CD4-positive, alpha-beta memory T cell (primary cell): ENCODE measurements around the gene PRELID2. TPM values are rescaled to one million over a fixed set of nuclear protein-coding genes. Genes with fewer than 3 reads are reported as not detected.

Experiments used
- CTCF ChIA-PET: fragments of 350-600 bp; sonication (Branson Sonifier 250); formaldehyde crosslinking; loops from one replicate; lab custom pipeline; 2021; ENCODE audit warnings: inconsistent platforms; ENCODE audit not compliant: partially characterized antibody; lab: Charles Lee
- POLR2A ChIA-PET: fragments of 350-600 bp; sonication (Branson Sonifier 250); formaldehyde crosslinking; loops from one replicate; lab custom pipeline; 2021; ENCODE audit not compliant: partially characterized antibody; lab: Charles Lee
- DNase-seq, 5 donors: peaks; one replicate each; pipeline versions ENCODE4 v3.0.0 to v3.0.0-alpha.2; 2020 to 2022; ENCODE audit warnings: mixed read lengths in 1 of 5
- H3K27ac ChIP-seq: one replicate; pipeline ENCODE4 v1.7.0; 2013; ENCODE audit warnings: low read depth, low read length
- H3K27me3 ChIP-seq: 2 replicates; pipeline ENCODE4 v1.7.0; 2013; ENCODE audit warnings: mild to moderate bottlenecking, low read length, moderate library complexity; ENCODE audit not compliant: insufficient read depth
- H3K36me3 ChIP-seq: 2 replicates; pipeline ENCODE4 v1.7.0; 2013; ENCODE audit warnings: mild to moderate bottlenecking, low read length, moderate library complexity; ENCODE audit not compliant: insufficient read depth
- H3K4me1 ChIP-seq: 2 replicates; pipeline ENCODE4 v1.7.0; 2013; ENCODE audit warnings: mild to moderate bottlenecking, low read length, moderate library complexity; ENCODE audit not compliant: insufficient read depth
- H3K4me3 ChIP-seq, 2 donors: one replicate each; pipeline ENCODE4 v1.7.0; 2013; ENCODE audit warnings: low read length in 2 of 2, mild to moderate bottlenecking in 1 of 2
- H3K9me3 ChIP-seq, 2 donors: one replicate each; pipeline ENCODE4 v1.7.0; 2013; ENCODE audit warnings: low read length in 2 of 2, control low read depth in 1 of 2; ENCODE audit not compliant: control insufficient read depth in 1 of 2
- H3K27ac Mint-ChIP-seq, 7 donors: one replicate each; pipeline ENCODE4 v1.8.0; 2020 to 2021; ENCODE audit warnings: mixed read lengths in 7 of 7, mild to moderate bottlenecking in 6 of 7, inconsistent platforms in 3 of 7, moderate library complexity in 3 of 7
- H3K27me3 Mint-ChIP-seq, 2 donors: one replicate each; pipeline ENCODE4 v1.8.0; 2020 to 2021; ENCODE audit warnings: mixed read lengths in 2 of 2
- H3K36me3 Mint-ChIP-seq, 2 donors: one replicate each; pipeline ENCODE4 v1.8.0; 2020 to 2021; ENCODE audit warnings: mixed read lengths in 2 of 2, inconsistent platforms in 1 of 2, mild to moderate bottlenecking in 1 of 2
- H3K4me1 Mint-ChIP-seq, 4 donors: one replicate each; pipeline ENCODE4 v1.8.0; 2020 to 2021; ENCODE audit warnings: mixed read lengths in 4 of 4, mild to moderate bottlenecking in 1 of 4
- H3K4me3 Mint-ChIP-seq, 8 donors: one replicate each; pipeline ENCODE4 v1.8.0; 2020 to 2021; ENCODE audit warnings: mixed read lengths in 8 of 8, mild to moderate bottlenecking in 7 of 8, moderate library complexity in 6 of 8, inconsistent platforms in 3 of 8
- H3K9me3 Mint-ChIP-seq, 8 donors: one replicate each; pipeline ENCODE4 v1.8.0; 2020 to 2021; ENCODE audit warnings: mixed read lengths in 8 of 8, mild to moderate bottlenecking in 5 of 8, inconsistent platforms in 3 of 8, moderate library complexity in 1 of 8
- intact Hi-C: fragments of 100-400 bp; cut with micrococcal nuclease; formaldehyde crosslinking; loops from one replicate; pipeline ENCODE4 v1.15.1; 2023
- polyA plus RNA-seq, 2 donors: library from polyadenylated mRNA; unstranded; fragments of 300-500 nt; fragmentation: Illumina TruSeq; gene quantifications; one replicate each; pipeline ENCODE4 v1.2.3, GENCODE V29; 2021
- total RNA-seq, 2 experiments: library from RNA; stranded (reverse); gene quantifications; one replicate each; pipeline ENCODE4 v1.2.3, GENCODE V29; 2021

Gene PRELID2
- total and polyA plus RNA-seq, 4 experiments from 2014 or later = 1.7 to 3.1 (median 2.2) TPM

- H3K4me1 Mint-ChIP-seq = no peaks in the 10 kb centered on the region
- CTCF ChIA-PET = no interaction called here
- POLR2A ChIA-PET = no interaction called here
- H3K4me3 Mint-ChIP-seq = no peak overlapping the region
- no peak overlapping the region for H3K27ac Mint-ChIP-seq
- H3K36me3 ChIP-seq = no peaks in the 10 kb centered on the region
- intact Hi-C loops = no loop called here
- H3K4me3 ChIP-seq = no peak overlapping the region
- H3K27me3 ChIP-seq = no peaks in the 10 kb centered on the region
- no peak overlapping the region for H3K27ac ChIP-seq
- H3K9me3 Mint-ChIP-seq = peaks cover 0 to 4% (median 0%) of the 10 kb centered on the region in 8 donors
- H3K27me3 Mint-ChIP-seq = no peaks in the 10 kb centered on the region
- no peaks in the 10 kb centered on the region for H3K4me1 ChIP-seq
- H3K36me3 Mint-ChIP-seq = no peaks in the 10 kb centered on the region
- no peak for DNase-seq
- H3K9me3 ChIP-seq = no peaks in the 10 kb centered on the region
Measured at GRCh38 chr5:145774442-145774841, 60.7 kb downstream of the PRELID2 start.

- Mint-ChIP-seq H3K36me3 (no peaks in the 10 kb centered on the region), H3K27me3 (no peaks in the 10 kb centered on the region), H3K4me3 (no peak overlapping the region), H3K4me1 (no peaks in the 10 kb centered on the region), H3K27ac (no peak overlapping the region), H3K9me3 (peaks cover 0 to 4% (median 1%) of the 10 kb centered on the region in 8 donors)
- ChIA-PET CTCF (no interaction called here), POLR2A (no interaction called here)
- Histone ChIP-seq H3K27ac (no peak overlapping the region), H3K4me1 (no peaks in the 10 kb centered on the region), H3K36me3 (no peaks in the 10 kb centered on the region), H3K9me3 (no peaks in the 10 kb centered on the region), H3K4me3 (no peak overlapping the region), H3K27me3 (no peaks in the 10 kb centered on the region)
- no peak for DNase-seq
- intact Hi-C loops = no loop called here
Measured at GRCh38 chr5:145772466-145772865, 62.7 kb downstream of the PRELID2 start.

GRCh38 chr5:145768863-145769262, 66.3 kb downstream of the PRELID2 start:
- no peaks in the 10 kb centered on the region for H3K27me3 ChIP-seq
- H3K36me3 Mint-ChIP-seq = no peaks in the 10 kb centered on the region
- H3K4me3 ChIP-seq = no peak overlapping the region
- no peak overlapping the region for H3K27ac Mint-ChIP-seq
- ChIA-PET CTCF (no interaction called here), POLR2A (no interaction called here)
- H3K4me3 Mint-ChIP-seq = no peak overlapping the region
- no peak overlapping the region for H3K27ac ChIP-seq
- intact Hi-C loops = no loop called here
- H3K4me1 Mint-ChIP-seq = no peaks in the 10 kb centered on the region
- no peaks in the 10 kb centered on the region for H3K9me3 ChIP-seq
- H3K36me3 ChIP-seq = no peaks in the 10 kb centered on the region
- no peaks in the 10 kb centered on the region for H3K4me1 ChIP-seq
- peaks cover 0 to 7% (median 1%) of the 10 kb centered on the region in 8 donors for H3K9me3 Mint-ChIP-seq
- no peaks in the 10 kb centered on the region for H3K27me3 Mint-ChIP-seq
- no peak for DNase-seq

GRCh38 chr5:145764325-145764724, 70.8 kb downstream of the PRELID2 start:
- intact Hi-C loops = no loop called here
- Mint-ChIP-seq H3K4me1 (no peaks in the 10 kb centered on the region), H3K36me3 (no peaks in the 10 kb centered on the region), H3K27me3 (no peaks in the 10 kb centered on the region), H3K27ac (no peak overlapping the region), H3K9me3 (peaks cover 0 to 4% (median 0%) of the 10 kb centered on the region in 8 donors), H3K4me3 (no peak overlapping the region)
- ChIA-PET POLR2A (no interaction called here), CTCF (no interaction called here)
- H3K27ac ChIP-seq = no peak overlapping the region
- no peaks in the 10 kb centered on the region for H3K27me3 ChIP-seq
- H3K4me3 ChIP-seq = no peak overlapping the region
- DNase-seq = no peak
- no peaks in the 10 kb centered on the region for H3K36me3 ChIP-seq
- H3K9me3 ChIP-seq = no peaks in the 10 kb centered on the region
- no peaks in the 10 kb centered on the region for H3K4me1 ChIP-seq

- ChIA-PET POLR2A (no interaction called here), CTCF (no interaction called here)
- H3K9me3 ChIP-seq = no peaks in the 10 kb centered on the region
Measured at GRCh38 chr5:145762833-145763232, 72.3 kb downstream of the PRELID2 start.

GRCh38 chr5:145761254-145761653, 73.9 kb downstream of the PRELID2 start:
- no peak for DNase-seq
- Histone ChIP-seq H3K27ac (no peak overlapping the region), H3K9me3 (no peaks in the 10 kb centered on the region), H3K36me3 (no peaks in the 10 kb centered on the region), H3K4me1 (no peaks in the 10 kb centered on the region), H3K27me3 (no peaks in the 10 kb centered on the region), H3K4me3 (no peak overlapping the region)
- Mint-ChIP-seq H3K4me3 (no peak overlapping the region), H3K27me3 (no peaks in the 10 kb centered on the region), H3K4me1 (no peaks in the 10 kb centered on the region), H3K36me3 (no peaks in the 10 kb centered on the region), H3K9me3 (peaks cover 0 to 4% (median 0%) of the 10 kb centered on the region in 8 donors), H3K27ac (no peak overlapping the region)
- intact Hi-C loops = no loop called here
- CTCF ChIA-PET = interaction anchor here (2.5 kb wide), 1 partner anchor 19 kb away, joined by 6 read pairs; no protein-coding TSS in a partner anchor
- POLR2A ChIA-PET = no interaction called here

More at GRCh38 chr5:145762833-145763232, 72.3 kb downstream of the PRELID2 start:
- H3K9me3 Mint-ChIP-seq = peaks cover 0 to 4% (median 0%) of the 10 kb centered on the region in 8 donors
- H3K36me3 Mint-ChIP-seq = no peaks in the 10 kb centered on the region
- no peaks in the 10 kb centered on the region for H3K4me1 Mint-ChIP-seq
- H3K4me3 Mint-ChIP-seq = no peak overlapping the region
- H3K27me3 Mint-ChIP-seq = no peaks in the 10 kb centered on the region
- no peak overlapping the region for H3K27ac ChIP-seq
- H3K27ac Mint-ChIP-seq = no peak overlapping the region
- DNase-seq = no peak
- no peaks in the 10 kb centered on the region for H3K4me1 ChIP-seq
- intact Hi-C loops = no loop called here
- no peak overlapping the region for H3K4me3 ChIP-seq
- no peaks in the 10 kb centered on the region for H3K36me3 ChIP-seq
- H3K27me3 ChIP-seq = no peaks in the 10 kb centered on the region

- H3K27me3 ChIP-seq = no peaks in the 10 kb centered on the region
- H3K36me3 Mint-ChIP-seq = no peaks in the 10 kb centered on the region
- H3K27ac Mint-ChIP-seq = no peak overlapping the region
Measured at GRCh38 chr5:145760660-145761059, 74.5 kb downstream of the PRELID2 start.

GRCh38 chr5:145752947-145753346, 82.2 kb downstream of the PRELID2 start:
- intact Hi-C loops = no loop called here
- CTCF ChIA-PET = no interaction called here
- H3K27ac Mint-ChIP-seq = no peak overlapping the region

More at GRCh38 chr5:145760660-145761059, 74.5 kb downstream of the PRELID2 start:
- Histone ChIP-seq H3K9me3 (no peaks in the 10 kb centered on the region), H3K4me3 (no peak overlapping the region), H3K27ac (no peak overlapping the region), H3K36me3 (no peaks in the 10 kb centered on the region), H3K4me1 (no peaks in the 10 kb centered on the region)
- no peaks in the 10 kb centered on the region for H3K4me1 Mint-ChIP-seq
- intact Hi-C loops = no loop called here
- no peaks in the 10 kb centered on the region for H3K27me3 Mint-ChIP-seq
- H3K9me3 Mint-ChIP-seq = no peaks in the 10 kb centered on the region
- ChIA-PET CTCF (interaction anchor here (2.5 kb wide), 1 partner anchor 20 kb away, joined by 6 read pairs; no protein-coding TSS in a partner anchor), POLR2A (no interaction called here)
- H3K4me3 Mint-ChIP-seq = no peak overlapping the region
- no peak for DNase-seq

More at GRCh38 chr5:145752947-145753346, 82.2 kb downstream of the PRELID2 start:
- Histone ChIP-seq H3K36me3 (no peaks in the 10 kb centered on the region), H3K27ac (no peak overlapping the region), H3K4me1 (no peaks in the 10 kb centered on the region), H3K27me3 (no peaks in the 10 kb centered on the region), H3K9me3 (no peaks in the 10 kb centered on the region), H3K4me3 (no peak overlapping the region)
- H3K36me3 Mint-ChIP-seq = no peaks in the 10 kb centered on the region
- H3K4me1 Mint-ChIP-seq = no peaks in the 10 kb centered on the region
- POLR2A ChIA-PET = no interaction called here
- H3K4me3 Mint-ChIP-seq = no peak overlapping the region
- peaks cover 0 to 12% (median 5%) of the 10 kb centered on the region in 8 donors for H3K9me3 Mint-ChIP-seq
- H3K27me3 Mint-ChIP-seq = no peaks in the 10 kb centered on the region
- DNase-seq = no peak
